GM18511 (cell line): ENCODE data around the gene VIT.
"Not testable (repeated sequence)": the region's sequence is repeated elsewhere in the genome, so short reads cannot be mapped to it uniquely, and the experiment has no call there.

Experiments used
- ATAC-seq: cut with Tn5 transposase; IDR thresholded peaks from one replicate; pipeline ENCODE4 v1.9.1; 2021; ENCODE audit warnings: mild to moderate bottlenecking, moderate library complexity; ENCODE audit not compliant: unreplicated experiment

Gene VIT

GRCh38 chr2:36801088-36801487, 104.6 kb downstream of the VIT start:
- no peak for ATAC-seq

- no peak for ATAC-seq
Observed at GRCh38 chr2:36802952-36803351, 106.4 kb downstream of the VIT start.

- no peak for ATAC-seq
Observed at GRCh38 chr2:36805635-36806224, 109.2 kb downstream of the VIT start.

- ATAC-seq = no peak
Observed at GRCh38 chr2:36807223-36807886, 110.8 kb downstream of the VIT start.

GRCh38 chr2:36808386-36809068, 112.0 kb downstream of the VIT start:
- ATAC-seq = no peak

- no peak for ATAC-seq
Observed at GRCh38 chr2:36809069-36809445, 112.5 kb downstream of the VIT start.

- no peak for ATAC-seq
Observed at GRCh38 chr2:36811071-36811470, 114.6 kb downstream of the VIT start.

GRCh38 chr2:36812196-36812595, 115.7 kb downstream of the VIT start:
- ATAC-seq = no peak

- no peak for ATAC-seq
Observed at GRCh38 chr2:36818542-36818941, 122.0 kb downstream of the VIT start.

GRCh38 chr2:36819095-36819711, 122.7 kb downstream of the VIT start:
- ATAC-seq = no peak

GRCh38 chr2:36820942-36821605, 124.6 kb downstream of the VIT start:
- ATAC-seq = no peak

GRCh38 chr2:36823862-36824261, 127.4 kb downstream of the VIT start:
- ATAC-seq = no peak

- ATAC-seq = no peak
Observed at GRCh38 chr2:36824273-36824672, 127.8 kb downstream of the VIT start.

- ATAC-seq = not testable (repeated sequence)
Observed at GRCh38 chr2:36824683-36825082, 128.2 kb downstream of the VIT start.

- ATAC-seq = no peak
Observed at GRCh38 chr2:36831185-36831584, 134.7 kb downstream of the VIT start.

- ATAC-seq = no peak
Observed at GRCh38 chr2:36834203-36834602, 137.7 kb downstream of the VIT start.

GRCh38 chr2:36834731-36835524, 138.4 kb downstream of the VIT start:
- ATAC-seq = no peak

GRCh38 chr2:36839976-36840617, 143.6 kb downstream of the VIT start:
- no peak for ATAC-seq

GRCh38 chr2:36843838-36844237, 147.3 kb downstream of the VIT start:
- ATAC-seq = no peak

- no peak for ATAC-seq
Observed at GRCh38 chr2:36849265-36849664, 152.8 kb downstream of the VIT start.
